ENCODE data around the gene TMEM244.

DNA sequence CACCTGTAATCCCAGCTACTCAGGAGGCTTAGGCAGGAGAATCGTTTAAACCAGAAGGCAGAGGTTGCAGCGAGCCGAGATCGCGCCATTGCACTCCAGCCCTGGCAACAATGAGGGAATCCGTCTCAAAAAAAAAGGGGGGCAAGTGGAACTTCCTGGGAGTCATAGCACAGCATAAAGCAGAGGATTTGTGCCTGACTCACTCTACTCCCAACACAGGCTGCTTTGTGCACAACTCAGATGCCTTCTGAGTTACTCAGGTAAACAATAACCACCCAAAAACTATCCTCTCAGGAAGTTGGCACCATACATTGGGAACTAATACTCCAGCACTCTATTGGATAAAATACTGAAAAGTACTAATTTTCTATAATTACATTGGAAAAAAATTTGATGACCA is 2.5 kb upstream of the TMEM244 start:
- no peak for TF ChIP-seq CTCF (IDR thresholded peaks at IDR 0.05; ENCODE audit: low read depth, low read length)
- no peak for TF ChIP-seq EZH2phosphoT487 (IDR thresholded peaks at IDR 0.05; ENCODE audit: low read depth)

Measured in OCI-LY3 (cell line).